Mesenchymal stem cell (in vitro differentiated cells and primary cell): ENCODE measurements around the gene OSGIN1.

Source experiments
- DNase-seq: peaks from one replicate; pipeline ENCODE4 v3.0.0-alpha.2; 2013
- H2AFZ ChIP-seq: one replicate; pipeline ENCODE4 v1.6.1; 2013; ENCODE audit warnings: low read depth, mild to moderate bottlenecking, control low read depth, inconsistent platforms, low read length, moderate library complexity
- H2AK5ac ChIP-seq: 2 replicates; pipeline ENCODE4 v1.6.1; 2013; ENCODE audit warnings: low read length, moderate library complexity, mild to moderate bottlenecking, inconsistent platforms; ENCODE audit not compliant: severe bottlenecking
- H2BK120ac ChIP-seq: one replicate; pipeline ENCODE4 v1.6.1; 2013; ENCODE audit warnings: low read depth, mild to moderate bottlenecking, inconsistent platforms, low read length, moderate library complexity
- H2BK12ac ChIP-seq, 2 experiments: one replicate each; pipeline ENCODE4 v1.6.1; 2013; ENCODE audit warnings: inconsistent platforms in 2 of 2, low read length in 2 of 2, mild to moderate bottlenecking in 2 of 2, moderate library complexity in 2 of 2, control low read depth in 1 of 2
- H2BK15ac ChIP-seq: one replicate; pipeline ENCODE4 v1.6.1; 2013; ENCODE audit warnings: mild to moderate bottlenecking, low read depth, inconsistent platforms; ENCODE audit not compliant: poor library complexity, severe bottlenecking
- H2BK5ac ChIP-seq: 2 replicates; pipeline ENCODE4 v1.6.1; 2013; ENCODE audit warnings: low read depth, mild to moderate bottlenecking, low read length, control low read depth, inconsistent platforms; ENCODE audit not compliant: poor library complexity, severe bottlenecking
- H3K14ac ChIP-seq, 2 experiments: one replicate each; pipeline ENCODE4 v1.6.1; 2013; ENCODE audit warnings: inconsistent platforms in 2 of 2, low read length in 2 of 2, control low read depth in 1 of 2, mild to moderate bottlenecking in 1 of 2, moderate library complexity in 1 of 2
- H3K18ac ChIP-seq, 2 experiments: one replicate each; pipeline ENCODE4 v1.6.1; 2013; ENCODE audit warnings: inconsistent platforms in 2 of 2, low read length in 2 of 2, control low read depth in 1 of 2, low read depth in 1 of 2, mild to moderate bottlenecking in 1 of 2
- H3K23ac ChIP-seq, 2 experiments: one replicate each; pipeline ENCODE4 v1.6.1; 2013; ENCODE audit warnings: inconsistent platforms in 2 of 2, low read length in 2 of 2, mild to moderate bottlenecking in 2 of 2, moderate library complexity in 2 of 2, control low read depth in 1 of 2
- H3K27ac ChIP-seq: 2 replicates; pipeline ENCODE4 v1.5.1; 2013; ENCODE audit warnings: mild to moderate bottlenecking, moderate library complexity, low read length, control low read depth, inconsistent platforms; ENCODE audit not compliant: poor library complexity, severe bottlenecking
- H3K27me3 ChIP-seq, 2 experiments: 2 replicates each; pipeline versions ENCODE4 v1.6.1 to v1.7.0; 2013; ENCODE audit warnings: low read length in 2 of 2, mild to moderate bottlenecking in 2 of 2, moderate library complexity in 2 of 2, control low read depth in 1 of 2, inconsistent platforms in 1 of 2; ENCODE audit not compliant: control insufficient read depth in 1 of 2, insufficient read depth in 1 of 2
- H3K36me3 ChIP-seq, 2 experiments: 2 replicates each; pipeline versions ENCODE4 v1.6.1 to v1.7.0; 2013; ENCODE audit warnings: low read length in 2 of 2, control low read depth in 1 of 2, inconsistent platforms in 1 of 2, low read depth in 1 of 2, mild to moderate bottlenecking in 1 of 2; ENCODE audit not compliant: insufficient read depth in 2 of 2, control insufficient read depth in 1 of 2
- H3K4ac ChIP-seq, 2 experiments: one replicate each; pipeline ENCODE4 v1.6.1; 2013; ENCODE audit warnings: inconsistent platforms in 2 of 2, low read length in 2 of 2, mild to moderate bottlenecking in 2 of 2, moderate library complexity in 2 of 2, control low read depth in 1 of 2, low read depth in 1 of 2
- H3K4me1 ChIP-seq: 2 replicates; pipeline ENCODE4 v1.6.1; 2013; ENCODE audit warnings: low read depth, low read length, control low read depth; ENCODE audit not compliant: control insufficient read depth, insufficient read depth
- H3K4me2 ChIP-seq: 2 replicates; pipeline ENCODE4 v1.6.1; 2013; ENCODE audit warnings: low read length, mild to moderate bottlenecking, inconsistent platforms; ENCODE audit not compliant: poor library complexity, severe bottlenecking
- H3K4me3 ChIP-seq, 2 experiments: 2 replicates each; pipeline versions ENCODE4 v1.5.1 to v1.7.0; 2013; ENCODE audit warnings: low read length in 2 of 2, mild to moderate bottlenecking in 2 of 2, control low read depth in 1 of 2, low read depth in 1 of 2; ENCODE audit not compliant: insufficient read depth in 1 of 2
- H3K79me1 ChIP-seq: replicated peaks from 2 replicates; pipeline ENCODE4 v1.6.1; 2013; ENCODE audit warnings: mild to moderate bottlenecking, control low read depth, low read length, inconsistent platforms; ENCODE audit not compliant: poor library complexity, severe bottlenecking
- H3K9ac ChIP-seq: 2 replicates; pipeline ENCODE4 v1.7.0; 2013; ENCODE audit warnings: mild to moderate bottlenecking, low read length, moderate library complexity
- H3K9me3 ChIP-seq: 2 replicates; pipeline ENCODE4 v1.7.0; 2013; ENCODE audit warnings: mild to moderate bottlenecking, low read length; ENCODE audit not compliant: control insufficient read depth
- H4K8ac ChIP-seq: one replicate; pipeline ENCODE4 v1.6.1; 2013; ENCODE audit warnings: inconsistent platforms, mild to moderate bottlenecking, low read length, moderate library complexity
- H4K91ac ChIP-seq: one replicate; pipeline ENCODE4 v1.6.1; 2013; ENCODE audit warnings: mild to moderate bottlenecking, low read length, inconsistent platforms
- WGBS: methylation state at CpG from one replicate; pipeline ENCODE4 v1.1.7; 2013; ENCODE audit warnings: mixed read lengths; 5-methylcytosine and 5-hydroxymethylcytosine counted together

Gene OSGIN1

DNA sequence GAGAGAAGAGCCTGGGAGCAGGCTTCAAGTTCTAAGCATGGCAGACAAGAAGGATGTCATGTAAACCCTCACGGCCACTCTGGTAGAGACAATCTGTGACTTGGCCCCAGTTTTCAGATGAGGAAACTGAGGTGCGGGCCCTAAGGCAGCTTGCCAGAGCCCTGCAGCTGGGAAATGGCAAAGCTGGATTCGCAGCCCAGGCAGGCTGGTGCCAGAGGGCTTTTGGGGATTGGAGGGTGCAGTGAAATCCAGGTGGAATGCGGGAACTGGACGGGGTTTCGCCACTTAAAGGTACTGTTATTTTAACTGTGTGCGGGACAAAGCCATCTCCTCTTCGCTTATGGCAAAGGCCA, 477 bp upstream of the OSGIN1 start:
- Histone ChIP-seq H3K27ac (no peak overlapping the region), H2BK15ac (peak overlapping the region; percentile 96), H3K4me3 (peak overlapping the region in 1 of 2 experiments; percentile 88), H2BK5ac (peak overlapping the region; percentile 51), H3K4me2 (peak overlapping the region; percentile 85), H3K4ac (peak overlapping the region in 1 of 2 experiments; percentile 12), H3K14ac (no peak overlapping the region), H3K9me3 (no peaks in the 10 kb centered on the region), H3K18ac (peak overlapping the region; percentile 10 to 50), H3K9ac (peak overlapping the region; percentile 96), H2BK12ac (peak overlapping the region in 1 of 2 experiments; percentile 79), H4K91ac (peak overlapping the region; percentile 70), H3K79me1 (peaks cover 6% of the 10 kb centered on the region), H2AK5ac (peak overlapping the region; percentile 2), H2BK120ac (peak overlapping the region; percentile 44), H3K27me3 (peaks cover 0 to 3% of the 10 kb centered on the region in 2 experiments), H3K23ac (no peak overlapping the region), H4K8ac (peak overlapping the region; percentile 71), H3K4me1 (peaks cover 28% of the 10 kb centered on the region), H3K36me3 (no peaks in the 10 kb centered on the region), H2AFZ (no peak overlapping the region)
- WGBS = 30% methylated on average over 8 of the region's 8 CpGs
- no peak for DNase-seq

DNA sequence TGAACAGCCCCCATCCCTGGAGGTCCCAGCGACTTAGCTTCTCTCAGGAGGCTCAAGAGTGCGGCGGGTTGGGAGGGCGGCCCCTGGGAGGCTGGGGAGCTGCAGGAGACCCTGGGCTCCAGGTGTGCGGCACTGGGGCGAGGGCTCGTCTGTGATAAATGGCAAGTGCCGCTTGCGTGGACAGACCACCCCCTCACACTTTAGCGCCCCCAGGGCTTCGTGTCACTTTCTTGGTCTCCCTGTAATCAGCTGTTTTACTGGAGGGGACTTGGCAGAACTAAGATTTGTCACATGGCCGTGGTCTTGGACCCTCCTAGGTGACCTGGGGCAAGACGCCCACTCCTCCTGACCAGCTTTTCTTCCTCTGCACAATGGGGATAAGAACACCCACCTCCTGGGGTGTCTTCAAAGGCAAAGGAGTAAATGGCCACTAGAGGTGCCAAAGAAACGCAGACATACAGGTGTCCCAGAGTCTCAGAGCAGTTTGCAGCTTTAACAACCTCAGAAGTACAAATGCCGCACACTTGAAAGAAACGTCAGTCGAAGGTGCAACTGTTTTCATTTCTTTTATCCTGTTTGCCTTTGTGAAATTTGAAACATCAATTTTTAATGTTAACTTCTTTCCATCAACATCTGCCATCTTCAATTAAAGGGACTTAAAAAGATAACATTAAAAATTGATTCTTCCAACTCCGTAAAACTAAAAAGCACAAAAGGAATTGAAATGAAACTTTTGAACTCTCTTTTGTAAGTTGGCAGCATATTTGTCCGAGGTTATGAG, 946 bp downstream of the OSGIN1 start:
- Histone ChIP-seq H3K27ac (no peak overlapping the region), H3K18ac (peak overlapping the region; percentile 56 to 79), H2AK5ac (peak overlapping the region; percentile 17), H3K36me3 (peaks cover 7 to 10% of the 10 kb centered on the region in 2 experiments), H2AFZ (no peak overlapping the region), H3K4me1 (peaks cover 25% of the 10 kb centered on the region), H2BK5ac (no peak overlapping the region), H2BK12ac (peak overlapping the region; percentile 79 to 82), H4K91ac (no peak overlapping the region), H3K79me1 (peaks cover 6% of the 10 kb centered on the region), H3K9ac (peak overlapping the region; percentile 96), H3K14ac (peak overlapping the region in 1 of 2 experiments; percentile 19), H3K4me3 (peak overlapping the region; percentile 60 to 88), H3K4ac (peak overlapping the region in 1 of 2 experiments; percentile 13), H2BK15ac (peak overlapping the region; percentile 73), H3K23ac (no peak overlapping the region), H3K4me2 (peak overlapping the region; percentile 85), H2BK120ac (no peak overlapping the region), H3K9me3 (no peaks in the 10 kb centered on the region), H3K27me3 (no peaks in the 10 kb centered on the region), H4K8ac (peak overlapping the region; percentile 79)
- WGBS = 42% methylated on average over 13 of the region's 19 CpGs
- peak; percentile 54 for DNase-seq

DNA sequence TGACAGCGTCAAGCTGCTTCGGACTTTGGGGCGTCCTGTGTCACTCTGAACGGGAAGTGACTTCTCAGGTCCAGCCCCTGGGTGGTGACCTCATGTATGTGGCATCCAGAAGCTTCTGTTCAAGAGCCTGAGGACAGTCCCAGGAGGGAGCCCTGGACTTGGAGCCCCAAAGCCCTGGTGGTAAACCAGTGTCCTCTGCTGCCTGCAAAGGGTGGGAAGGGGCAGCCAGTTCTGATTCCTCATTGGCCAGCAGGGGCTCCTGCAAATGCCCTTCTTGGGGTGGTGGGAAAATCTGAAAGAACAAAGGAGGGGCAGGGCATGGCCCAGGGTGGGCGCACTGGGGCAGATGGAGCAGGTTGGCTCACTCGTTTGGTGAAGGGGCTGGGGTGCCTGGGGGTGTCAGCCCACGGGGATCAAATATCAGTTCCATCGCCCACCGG, 1.6 kb downstream of the OSGIN1 start:
- H3K9ac ChIP-seq = peak overlapping the region; percentile 96
- H3K14ac ChIP-seq = peak overlapping the region in 1 of 2 experiments; percentile 57
- H3K36me3 ChIP-seq = peaks cover 13 to 16% of the 10 kb centered on the region in 2 experiments
- no peak overlapping the region for H2AFZ ChIP-seq
- H3K4me2 ChIP-seq = peak overlapping the region; percentile 17
- DNase-seq = peak; percentile 83
- H2AK5ac ChIP-seq = peak overlapping the region; percentile 18
- peak overlapping the region in 1 of 2 experiments; percentile 26 for H2BK12ac ChIP-seq
- H2BK120ac ChIP-seq = no peak overlapping the region
- H3K18ac ChIP-seq = peak overlapping the region; percentile 7 to 77
- no peaks in the 10 kb centered on the region for H3K27me3 ChIP-seq
- WGBS = 36% methylated on average over 6 of the region's 9 CpGs
- H3K79me1 ChIP-seq = peaks cover 6% of the 10 kb centered on the region
- no peak overlapping the region for H2BK5ac ChIP-seq
- H3K27ac ChIP-seq = no peak overlapping the region
- H3K4ac ChIP-seq = peak overlapping the region in 1 of 2 experiments; percentile 38
- no peaks in the 10 kb centered on the region for H3K9me3 ChIP-seq
- no peak overlapping the region for H4K91ac ChIP-seq
- H4K8ac ChIP-seq = no peak overlapping the region
- H3K4me1 ChIP-seq = peaks cover 25% of the 10 kb centered on the region
- peak overlapping the region in 1 of 2 experiments; percentile 88 for H3K4me3 ChIP-seq
- H2BK15ac ChIP-seq = no peak overlapping the region
- peak overlapping the region in 1 of 2 experiments; percentile 18 for H3K23ac ChIP-seq
